NB4 (cell line): ENCODE data around the gene TENM4.

ENCODE experiments used
- MYC ChIP-seq: IDR thresholded peaks from 2 replicates; pipeline ENCODE4 v1.6.1; 2011; ENCODE audit warnings: low read depth, low read length
- POLR2A ChIP-seq: IDR thresholded peaks from 2 replicates; pipeline ENCODE4 v1.6.1; 2011; ENCODE audit warnings: mild to moderate bottlenecking; ENCODE audit not compliant: insufficient read length; ENCODE audit errors: extremely low read depth
- TF ChIP-seq, protein P1 (sequence below): IDR thresholded peaks from one replicate; pipeline ENCODE4 v1.5.1; 2012; ENCODE audit warnings: low read depth, low read length
- TF ChIP-seq, protein P2 (sequence below): IDR thresholded peaks from 2 replicates; pipeline ENCODE4 v1.6.1; 2011; ENCODE audit warnings: low read depth, low read length

DNA sequence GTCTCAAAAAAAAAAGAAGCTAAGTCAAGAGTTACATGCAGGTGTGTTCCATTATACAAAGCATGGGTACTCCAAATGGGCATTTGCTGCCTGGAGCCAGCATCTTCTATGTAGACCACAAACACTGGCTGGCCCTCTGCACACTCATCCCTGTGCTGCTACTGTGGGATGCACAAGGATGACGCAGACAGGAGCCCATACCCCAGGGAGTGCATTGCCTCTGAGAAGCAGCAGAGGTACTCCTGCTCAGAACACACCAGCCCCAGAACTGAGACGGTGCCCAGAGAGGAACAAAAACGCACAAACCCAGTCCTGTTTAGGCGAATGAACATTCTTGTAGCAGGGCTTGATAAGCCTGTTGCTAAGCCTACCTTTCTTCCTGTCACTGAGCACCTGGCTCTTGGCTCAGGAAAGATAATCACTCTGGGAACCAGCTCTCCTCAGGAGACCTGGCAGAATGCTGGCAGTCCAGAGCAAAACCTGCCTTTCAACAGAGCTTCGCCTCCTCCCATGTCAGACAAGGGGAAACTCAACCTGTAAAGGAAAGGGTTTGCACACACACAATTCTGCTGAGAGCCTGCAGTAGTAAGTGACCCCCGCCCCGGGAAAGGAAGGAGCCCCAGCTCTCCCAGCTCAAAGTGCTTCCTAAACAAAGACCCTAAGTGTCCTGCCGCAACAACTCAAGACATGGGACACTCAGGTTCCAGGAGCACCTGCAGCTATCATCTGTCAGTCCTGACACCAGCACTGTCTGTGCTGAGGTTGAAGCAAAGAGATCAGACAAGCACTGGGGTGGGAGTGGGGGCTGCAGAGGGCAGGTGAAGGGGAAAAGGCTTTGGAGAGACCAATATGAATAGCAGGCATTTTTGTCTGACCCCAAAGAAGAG lies 145.7 kb downstream of the TENM4 start:
- TF ChIP-seq POLR2A (no peak), MYC (no peak)
- TF ChIP-seq, protein P1, sequence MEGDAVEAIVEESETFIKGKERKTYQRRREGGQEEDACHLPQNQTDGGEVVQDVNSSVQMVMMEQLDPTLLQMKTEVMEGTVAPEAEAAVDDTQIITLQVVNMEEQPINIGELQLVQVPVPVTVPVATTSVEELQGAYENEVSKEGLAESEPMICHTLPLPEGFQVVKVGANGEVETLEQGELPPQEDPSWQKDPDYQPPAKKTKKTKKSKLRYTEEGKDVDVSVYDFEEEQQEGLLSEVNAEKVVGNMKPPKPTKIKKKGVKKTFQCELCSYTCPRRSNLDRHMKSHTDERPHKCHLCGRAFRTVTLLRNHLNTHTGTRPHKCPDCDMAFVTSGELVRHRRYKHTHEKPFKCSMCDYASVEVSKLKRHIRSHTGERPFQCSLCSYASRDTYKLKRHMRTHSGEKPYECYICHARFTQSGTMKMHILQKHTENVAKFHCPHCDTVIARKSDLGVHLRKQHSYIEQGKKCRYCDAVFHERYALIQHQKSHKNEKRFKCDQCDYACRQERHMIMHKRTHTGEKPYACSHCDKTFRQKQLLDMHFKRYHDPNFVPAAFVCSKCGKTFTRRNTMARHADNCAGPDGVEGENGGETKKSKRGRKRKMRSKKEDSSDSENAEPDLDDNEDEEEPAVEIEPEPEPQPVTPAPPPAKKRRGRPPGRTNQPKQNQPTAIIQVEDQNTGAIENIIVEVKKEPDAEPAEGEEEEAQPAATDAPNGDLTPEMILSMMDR, result no peak
- TF ChIP-seq, protein P2, sequence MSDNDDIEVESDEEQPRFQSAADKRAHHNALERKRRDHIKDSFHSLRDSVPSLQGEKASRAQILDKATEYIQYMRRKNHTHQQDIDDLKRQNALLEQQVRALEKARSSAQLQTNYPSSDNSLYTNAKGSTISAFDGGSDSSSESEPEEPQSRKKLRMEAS, result no peak
